ENCODE data around the gene PPME1. TPM values are rescaled to one million over a fixed set of nuclear protein-coding genes. Genes with fewer than 3 reads are reported as not detected.

Gene PPME1
- total and polyA plus RNA-seq, 9 of the 15 experiments (the other 6 are each of a cell fraction or from before 2014, with no cell fraction given), result 9.8 to 81.7 (median 37.6) TPM

DNA sequence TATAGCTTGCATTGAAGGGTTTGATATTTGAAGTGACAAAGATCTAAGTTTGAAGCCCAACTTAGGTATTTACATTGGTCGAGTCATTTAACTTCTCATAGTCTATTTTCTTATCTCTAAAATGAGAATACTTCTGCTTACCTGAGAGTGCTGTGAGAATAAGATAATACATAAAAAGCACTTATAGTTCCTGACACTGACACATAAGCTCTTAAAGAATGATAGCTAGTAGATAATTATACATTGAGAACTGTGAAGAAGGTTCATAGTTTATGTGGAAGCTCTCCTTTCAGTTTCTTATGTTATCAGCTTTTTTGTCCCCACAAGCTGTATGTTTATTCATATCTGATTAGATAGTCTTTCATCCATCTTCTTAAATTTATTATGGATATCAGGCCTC, 4.8 kb downstream of the PPME1 start (continued):
- TF ChIP-seq TAL1 (IDR thresholded peaks at IDR 0.05), result peak; percentile 91
- TF ChIP-seq ZNF146 (CRISPR knock-in tag; IDR thresholded peaks at IDR 0.05; ENCODE audit: unreplicated experiment), result no peak
- TF ChIP-seq RFX7 (CRISPR knock-in tag; IDR thresholded peaks at IDR 0.05), result no peak
- TF ChIP-seq, protein P1, sequence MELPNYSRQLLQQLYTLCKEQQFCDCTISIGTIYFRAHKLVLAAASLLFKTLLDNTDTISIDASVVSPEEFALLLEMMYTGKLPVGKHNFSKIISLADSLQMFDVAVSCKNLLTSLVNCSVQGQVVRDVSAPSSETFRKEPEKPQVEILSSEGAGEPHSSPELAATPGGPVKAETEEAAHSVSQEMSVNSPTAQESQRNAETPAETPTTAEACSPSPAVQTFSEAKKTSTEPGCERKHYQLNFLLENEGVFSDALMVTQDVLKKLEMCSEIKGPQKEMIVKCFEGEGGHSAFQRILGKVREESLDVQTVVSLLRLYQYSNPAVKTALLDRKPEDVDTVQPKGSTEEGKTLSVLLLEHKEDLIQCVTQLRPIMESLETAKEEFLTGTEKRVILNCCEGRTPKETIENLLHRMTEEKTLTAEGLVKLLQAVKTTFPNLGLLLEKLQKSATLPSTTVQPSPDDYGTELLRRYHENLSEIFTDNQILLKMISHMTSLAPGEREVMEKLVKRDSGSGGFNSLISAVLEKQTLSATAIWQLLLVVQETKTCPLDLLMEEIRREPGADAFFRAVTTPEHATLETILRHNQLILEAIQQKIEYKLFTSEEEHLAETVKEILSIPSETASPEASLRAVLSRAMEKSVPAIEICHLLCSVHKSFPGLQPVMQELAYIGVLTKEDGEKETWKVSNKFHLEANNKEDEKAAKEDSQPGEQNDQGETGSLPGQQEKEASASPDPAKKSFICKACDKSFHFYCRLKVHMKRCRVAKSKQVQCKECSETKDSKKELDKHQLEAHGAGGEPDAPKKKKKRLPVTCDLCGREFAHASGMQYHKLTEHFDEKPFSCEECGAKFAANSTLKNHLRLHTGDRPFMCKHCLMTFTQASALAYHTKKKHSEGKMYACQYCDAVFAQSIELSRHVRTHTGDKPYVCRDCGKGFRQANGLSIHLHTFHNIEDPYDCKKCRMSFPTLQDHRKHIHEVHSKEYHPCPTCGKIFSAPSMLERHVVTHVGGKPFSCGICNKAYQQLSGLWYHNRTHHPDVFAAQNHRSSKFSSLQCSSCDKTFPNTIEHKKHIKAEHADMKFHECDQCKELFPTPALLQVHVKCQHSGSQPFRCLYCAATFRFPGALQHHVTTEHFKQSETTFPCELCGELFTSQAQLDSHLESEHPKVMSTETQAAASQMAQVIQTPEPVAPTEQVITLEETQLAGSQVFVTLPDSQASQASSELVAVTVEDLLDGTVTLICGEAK (IDR thresholded peaks at IDR 0.05), result no peak
- TF ChIP-seq, protein P1 (CRISPR knock-in tag; IDR thresholded peaks at IDR 0.05), result no peak
- no peak for TF ChIP-seq CREBBP (IDR thresholded peaks at IDR 0.05; ENCODE audit: low read depth, low read length)
- TF ChIP-seq FOXJ3 (CRISPR knock-in tag; IDR thresholded peaks at IDR 0.05), result no peak
- peak; percentile 91 for TF ChIP-seq ARID1B (IDR thresholded peaks at IDR 0.05)
- peak; percentile 64 for TF ChIP-seq EP300 (IDR thresholded peaks at IDR 0.05; ENCODE audit: low read length)
- TF ChIP-seq NFE2 (IDR thresholded peaks at IDR 0.05; ENCODE audit: low read depth), result 0 out of 2 replicates have a peak, but pooled peaks have one; percentile 11
- TF ChIP-seq ZNF589 (CRISPR knock-in tag; IDR thresholded peaks at IDR 0.05; ENCODE audit: low read depth), result no peak
- no peak for TF ChIP-seq CHD4 (IDR thresholded peaks at IDR 0.05; ENCODE audit: insufficient read depth, insufficient replicate concordance, low read depth, low read length, poor library complexity, severe bottlenecking)
- TF ChIP-seq CBX8 (IDR thresholded peaks at IDR 0.05; ENCODE audit: borderline replicate concordance, extremely low read depth, low read depth, low read length, poor library complexity, severe bottlenecking), result no peak
- TF ChIP-seq ZEB2 (IDR thresholded peaks at IDR 0.05), result peak; percentile 89
- TF ChIP-seq SMARCA5 (IDR thresholded peaks at IDR 0.05), result no peak
- TF ChIP-seq CTBP1 (IDR thresholded peaks at IDR 0.05; ENCODE audit: borderline replicate concordance), result peak; percentile 51; the same call in 1 of the 2 replicates
- TF ChIP-seq ARID2 (IDR thresholded peaks at IDR 0.05), result no peak
- no peak for TF ChIP-seq ZNF174 (CRISPR knock-in tag; IDR thresholded peaks at IDR 0.05)
- TF ChIP-seq GATAD2B (IDR thresholded peaks at IDR 0.05; ENCODE audit: borderline replicate concordance), result 0 out of 2 replicates have a peak, but pooled peaks have one; percentile 16
- TF ChIP-seq CTCF (IDR thresholded peaks at IDR 0.05 in 2 of 3, conservative IDR thresholded peaks at IDR 0.05 in 1 of 3; ENCODE audit: insufficient read depth in 2 of 3, low read depth in 1 of 3, low read length in 3 of 3), result no peak
- TF ChIP-seq TCF3 (CRISPR knock-in tag; IDR thresholded peaks at IDR 0.05), result peak; percentile 73
